Dermis microvascular lymphatic vessel endothelial cell (primary cell): ENCODE measurements around the gene LMO1. TPM values are rescaled to one million over a fixed set of nuclear protein-coding genes. Genes with fewer than 3 reads are reported as not detected.

Source experiments
- DNase-seq, 2 donors: peaks; one replicate each; pipeline versions ENCODE4 v3.0.0 to v3.0.0-alpha.2; 2010; ENCODE audit warnings: low read depth in 2 of 2
- total RNA-seq: library from RNA; depleted of rRNA; stranded (reverse); fragments of >200 nt; gene quantifications from 2 replicates; pipeline ENCODE4 v1.2.1, GENCODE V29; 2014

Gene LMO1
- total RNA-seq: not detected in 2 replicates

- DNase-seq: peak; percentile 46 to 77
Observed at GRCh38 chr11:8263769-8264410, at the start of gene LMO1. Gene LMO1, minus strand, starts transcription at chr11:8263878. Its CDS starts 516 bp downstream, at chr11:8263362.

- DNase-seq: no peak
Observed at GRCh38 chr11:8312986-8313385, 49.3 kb upstream of the LMO1 start.

- no peak for DNase-seq
Observed at GRCh38 chr11:8311366-8311765, 47.7 kb upstream of the LMO1 start.

GRCh38 chr11:8310743-8311298, 47.1 kb upstream of the LMO1 start:
- DNase-seq: no peak

- no peak for DNase-seq
Observed at GRCh38 chr11:8309862-8310261, 46.2 kb upstream of the LMO1 start.

- no peak for DNase-seq
Observed at GRCh38 chr11:8309311-8309710, 45.6 kb upstream of the LMO1 start.

- no peak for DNase-seq
Observed at GRCh38 chr11:8307601-8308000, 43.9 kb upstream of the LMO1 start.

- no peak for DNase-seq
Observed at GRCh38 chr11:8301622-8302021, 37.9 kb upstream of the LMO1 start.

- DNase-seq: no peak
Observed at GRCh38 chr11:8298801-8299786, 35.4 kb upstream of the LMO1 start.

- DNase-seq: no peak
Observed at GRCh38 chr11:8297781-8298440, 34.2 kb upstream of the LMO1 start.

- no peak for DNase-seq
Observed at GRCh38 chr11:8296872-8297271, 33.2 kb upstream of the LMO1 start.

GRCh38 chr11:8296038-8296649, 32.5 kb upstream of the LMO1 start:
- no peak for DNase-seq

- no peak for DNase-seq
Observed at GRCh38 chr11:8294251-8294935, 30.7 kb upstream of the LMO1 start.

- no peak for DNase-seq
Observed at GRCh38 chr11:8293171-8293570, 29.5 kb upstream of the LMO1 start.

GRCh38 chr11:8292351-8292750, 28.7 kb upstream of the LMO1 start:
- no peak for DNase-seq

GRCh38 chr11:8291421-8292350, 28.0 kb upstream of the LMO1 start:
- no peak for DNase-seq

- DNase-seq: no peak
Observed at GRCh38 chr11:8290081-8290810, 26.6 kb upstream of the LMO1 start.

- no peak for DNase-seq
Observed at GRCh38 chr11:8289492-8289918, 25.8 kb upstream of the LMO1 start.
